Ureter (tissue), 1 donor: Measurements from ENCODE around the gene BSN. TPM values are rescaled to one million over a fixed set of nuclear protein-coding genes. Genes with fewer than 3 reads are reported as not detected.
"Not testable (repeated sequence)": the region's sequence is repeated elsewhere in the genome, so short reads cannot be mapped to it uniquely, and the experiment has no call there.

ENCODE experiments used
- DNase-seq: peaks from one replicate; pipeline ENCODE4 v3.0.0-alpha.2; 2020; ENCODE audit warnings: low spot score
- total RNA-seq: library from RNA; stranded (reverse); gene quantifications from one replicate; pipeline ENCODE4 v1.2.4, GENCODE V29; 2023
- donor health status: DM: yes; HTN: yes; CAD: no.

The BSN gene
- total RNA-seq, 1 donor from 2014 or later, result 2.4 TPM

DNA sequence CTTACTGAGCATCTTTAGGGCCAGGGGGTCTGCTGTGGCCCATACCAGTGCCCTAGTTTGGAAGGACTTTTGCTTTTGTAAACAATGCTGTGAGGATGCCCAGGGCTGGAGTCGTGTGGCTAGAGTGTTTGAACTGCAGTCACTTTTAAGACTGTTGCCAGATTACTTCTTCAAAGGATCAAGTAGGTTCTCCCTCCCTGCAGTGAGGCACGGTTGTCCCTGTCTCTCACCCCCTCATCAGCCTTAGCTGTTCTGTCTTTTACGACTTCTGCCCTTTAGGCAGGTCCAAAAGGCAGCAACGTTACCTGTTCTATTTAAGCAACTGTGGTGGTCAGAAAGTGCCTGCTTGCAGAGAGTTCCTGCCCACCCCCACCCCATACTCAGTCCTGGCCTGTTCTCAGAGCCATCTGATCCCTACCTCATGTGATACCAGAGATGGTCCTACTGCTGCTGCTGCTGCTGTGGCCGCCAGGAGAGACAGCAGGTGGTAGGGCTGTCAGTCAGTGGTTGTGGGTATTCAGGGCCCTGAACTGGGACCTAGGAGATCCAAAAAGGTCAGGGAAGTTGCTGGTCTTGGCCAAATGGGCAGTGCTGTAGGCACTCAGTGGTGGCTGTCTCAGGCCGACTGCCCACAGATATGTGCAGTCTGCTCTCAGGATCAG, 140.3 kb downstream of the BSN start:
- not testable (repeated sequence) for DNase-seq

DNA sequence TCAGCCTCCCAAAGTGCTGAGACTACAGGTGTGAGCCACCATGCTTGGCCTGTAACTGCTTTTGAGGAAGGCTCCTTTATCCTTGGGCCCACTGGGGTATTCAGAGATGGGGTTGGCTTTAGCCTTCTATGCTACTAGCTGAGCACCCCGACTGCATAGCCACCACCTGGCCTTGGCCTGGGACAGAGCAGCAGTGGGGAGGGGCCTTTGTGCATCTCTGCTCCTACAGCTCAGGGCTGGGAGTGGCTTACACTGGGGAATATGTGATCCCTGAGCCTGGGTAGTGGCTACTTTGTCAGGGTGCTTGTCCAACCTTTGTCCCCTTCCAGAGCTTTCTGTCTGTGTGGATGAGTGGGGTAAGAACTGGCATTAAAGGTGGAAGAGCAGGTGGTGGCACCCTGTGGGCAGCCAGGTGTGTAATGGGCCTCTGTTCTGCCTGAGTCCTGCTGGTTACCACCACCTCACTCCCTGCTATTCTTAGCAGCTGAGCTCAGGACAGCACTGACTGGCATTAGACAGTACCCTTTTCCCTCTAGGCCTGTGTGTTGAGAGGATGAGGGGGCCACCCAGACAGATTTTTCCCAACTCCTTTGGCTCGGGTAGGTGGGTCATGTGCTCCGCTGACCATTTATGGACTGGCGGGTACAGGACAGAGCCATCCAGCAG, 141.2 kb downstream of the BSN start:
- not testable (repeated sequence) for DNase-seq

DNA sequence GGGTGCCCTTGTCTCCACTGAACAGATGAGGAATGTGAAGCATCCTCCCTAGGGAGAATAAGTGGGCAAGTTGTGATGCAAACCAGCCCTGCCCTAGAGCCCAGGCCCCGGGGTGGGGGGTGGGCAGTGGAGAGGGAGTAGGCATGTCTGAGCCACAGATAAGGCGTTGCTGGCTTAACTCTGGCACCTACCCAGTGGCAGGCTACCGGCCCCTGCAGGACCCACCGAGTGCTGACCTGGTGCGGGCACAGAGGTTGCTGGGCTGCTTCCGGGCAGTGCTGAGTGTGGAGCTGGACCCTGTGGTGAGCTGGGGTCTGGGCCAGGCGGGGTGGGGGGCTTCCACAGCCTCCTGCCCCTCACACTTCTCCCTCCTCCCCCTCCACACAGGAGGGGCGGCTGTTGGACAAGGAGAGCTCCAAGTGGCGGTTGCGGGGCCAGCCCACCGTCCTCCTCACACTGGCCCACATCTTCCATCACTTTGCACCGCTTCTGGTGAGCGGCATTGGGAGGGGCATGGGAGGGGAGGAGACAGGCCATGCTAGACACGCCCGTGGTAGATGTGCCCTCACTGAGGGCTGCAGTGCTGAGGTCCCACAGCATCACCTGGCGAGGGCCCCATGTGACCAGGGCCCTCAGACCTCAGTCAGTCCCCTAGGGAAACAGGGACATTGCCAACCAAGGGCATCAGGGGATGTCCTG, 145.2 kb downstream of the BSN start:
- DNase-seq, result no peak

GRCh38 chr3:49700014-49700413, 145.7 kb downstream of the BSN start:
- DNase-seq, result no peak

DNA sequence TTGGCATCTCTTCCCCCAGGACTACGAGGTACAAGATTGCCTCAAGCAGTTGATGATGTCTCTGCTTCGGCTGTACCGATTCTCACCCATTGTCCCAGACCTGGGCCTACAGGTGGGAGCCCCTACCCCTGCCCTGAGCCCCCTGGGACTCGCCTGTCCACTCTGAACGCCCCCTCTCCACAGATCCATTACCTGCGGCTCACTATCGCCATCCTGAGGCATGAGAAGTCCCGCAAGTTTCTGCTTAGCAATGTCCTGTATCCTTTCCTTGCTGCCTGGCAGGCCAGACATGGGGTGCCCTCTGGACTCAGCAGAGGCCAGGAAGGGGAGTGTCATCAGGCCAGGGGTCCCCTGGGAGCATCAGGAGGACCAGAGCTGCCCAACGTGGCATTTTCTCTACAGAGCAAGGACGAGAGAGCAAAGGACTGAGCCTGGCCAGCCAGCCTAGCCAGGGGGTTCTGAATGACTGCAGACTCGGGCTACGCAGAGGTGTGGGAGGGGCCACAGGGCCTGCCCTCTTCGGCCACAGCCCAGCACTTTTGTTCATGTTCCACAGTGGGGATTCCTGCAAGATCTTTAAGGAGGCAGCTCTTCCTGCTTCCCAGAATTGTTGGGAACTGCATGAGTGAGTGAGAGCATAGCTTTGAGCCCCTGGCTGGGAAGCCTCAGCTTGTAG, 146.3 kb downstream of the BSN start:
- DNase-seq, result no peak

DNA sequence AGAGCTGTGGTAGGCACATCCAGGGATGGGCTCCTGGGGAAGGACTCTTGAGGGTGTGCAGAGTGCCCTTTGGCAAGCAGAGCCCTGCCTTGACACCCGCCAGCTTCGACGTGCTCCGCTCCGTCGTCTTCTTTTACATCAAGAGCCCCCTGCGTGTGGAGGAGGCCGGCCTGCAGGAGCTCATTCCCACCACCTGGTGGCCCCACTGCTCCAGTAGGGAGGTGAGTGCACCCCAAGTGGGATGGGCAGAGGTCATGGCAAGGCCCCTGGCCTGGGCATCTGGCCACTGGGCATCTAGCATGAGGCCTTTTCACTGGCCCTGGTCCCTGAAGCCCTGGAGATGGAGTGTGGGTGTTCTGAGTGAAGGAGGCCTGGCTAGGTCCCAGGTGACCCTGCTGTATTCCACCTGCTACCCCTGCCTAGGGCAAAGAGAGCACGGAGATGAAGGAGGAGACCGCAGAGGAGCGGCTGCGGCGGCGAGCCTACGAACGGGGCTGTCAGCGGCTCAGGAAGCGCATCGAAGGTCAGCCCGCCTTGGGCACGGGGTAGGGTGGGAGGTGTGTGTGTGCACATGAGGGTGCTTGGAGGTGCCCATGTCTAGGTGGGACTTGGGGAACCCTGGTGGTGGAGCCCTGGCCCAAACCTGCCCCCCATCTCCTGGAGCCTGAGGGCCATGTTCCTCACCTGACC, 147.3 kb downstream of the BSN start:
- DNase-seq, result no peak

DNA sequence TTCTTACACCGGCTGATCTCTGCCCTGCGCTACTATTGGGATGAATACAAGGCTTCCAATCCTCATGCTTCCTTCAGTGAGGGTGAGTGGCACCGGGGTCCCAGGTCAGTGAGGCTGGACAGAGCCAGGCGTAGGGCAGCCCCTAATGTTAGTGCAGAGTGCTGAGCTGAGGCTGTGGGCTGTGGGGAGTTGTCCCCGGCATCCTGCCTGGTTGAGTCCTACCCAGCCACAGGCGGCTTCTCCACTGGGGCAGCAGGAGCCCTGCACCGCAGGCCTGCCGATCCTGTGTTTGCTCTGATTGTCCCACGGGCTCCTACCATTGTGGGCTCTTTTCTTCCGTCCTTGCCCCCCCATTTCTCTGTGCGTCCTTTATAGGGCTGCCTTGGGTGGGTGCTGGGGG, 148.4 kb downstream of the BSN start:
- no peak for DNase-seq

DNA sequence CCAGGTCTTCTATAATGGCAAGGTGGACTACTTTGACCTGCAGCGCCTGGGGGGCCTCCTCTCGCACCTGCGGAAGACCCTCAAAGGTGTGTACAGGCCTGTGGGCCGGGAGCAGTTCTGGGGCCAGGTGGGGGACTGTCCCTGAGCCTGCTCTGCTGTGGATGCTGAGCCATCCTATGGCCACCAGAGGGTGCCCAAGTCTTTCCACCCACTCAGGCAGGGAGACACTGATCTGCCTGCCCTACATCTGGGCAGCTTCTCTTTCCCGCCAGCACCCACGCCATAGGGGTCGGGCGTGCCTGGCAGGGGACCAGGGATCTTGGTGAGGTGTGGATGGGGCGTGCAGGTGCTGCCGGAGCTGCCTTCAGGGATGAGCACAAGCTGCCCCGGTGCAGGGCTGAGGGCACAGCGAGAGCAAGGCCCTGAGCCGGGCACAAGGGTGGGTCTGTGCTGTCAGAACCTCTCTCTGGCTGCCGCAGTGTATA, 149.2 kb downstream of the BSN start:
- no peak for DNase-seq

GRCh38 chr3:49703956-49704355, 149.7 kb downstream of the BSN start:
- no peak for DNase-seq

- DNase-seq, result no peak
Observed at GRCh38 chr3:49704629-49705028, 150.4 kb downstream of the BSN start.

DNA sequence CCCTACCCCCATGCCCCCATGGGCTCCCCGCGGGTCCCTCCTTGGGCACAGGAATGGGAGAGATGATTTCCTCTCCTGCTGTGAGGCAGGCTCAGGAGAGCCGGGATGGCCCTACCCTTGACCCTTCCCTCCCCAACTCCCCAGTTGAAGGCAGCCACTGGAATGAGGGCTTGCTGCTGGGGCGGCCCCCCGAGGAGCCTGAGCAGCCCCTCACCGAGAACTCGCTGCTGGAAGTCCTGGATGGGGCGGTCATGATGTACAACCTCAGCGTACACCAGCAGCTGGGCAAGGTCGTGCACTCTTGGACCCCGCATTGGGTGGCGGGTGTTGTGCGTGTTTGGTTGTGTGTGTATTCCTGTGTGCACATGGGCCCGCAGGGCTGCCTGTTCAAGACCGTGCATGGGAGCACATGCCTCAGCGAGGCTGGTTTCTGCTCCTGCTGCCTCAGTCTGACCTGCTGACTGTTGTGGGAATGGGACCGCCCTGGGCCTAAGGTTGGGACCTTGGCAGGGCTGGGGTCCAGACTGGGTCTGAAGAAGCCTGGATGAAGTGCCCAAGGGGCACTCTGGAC, 151.2 kb downstream of the BSN start:
- no peak for DNase-seq

DNA sequence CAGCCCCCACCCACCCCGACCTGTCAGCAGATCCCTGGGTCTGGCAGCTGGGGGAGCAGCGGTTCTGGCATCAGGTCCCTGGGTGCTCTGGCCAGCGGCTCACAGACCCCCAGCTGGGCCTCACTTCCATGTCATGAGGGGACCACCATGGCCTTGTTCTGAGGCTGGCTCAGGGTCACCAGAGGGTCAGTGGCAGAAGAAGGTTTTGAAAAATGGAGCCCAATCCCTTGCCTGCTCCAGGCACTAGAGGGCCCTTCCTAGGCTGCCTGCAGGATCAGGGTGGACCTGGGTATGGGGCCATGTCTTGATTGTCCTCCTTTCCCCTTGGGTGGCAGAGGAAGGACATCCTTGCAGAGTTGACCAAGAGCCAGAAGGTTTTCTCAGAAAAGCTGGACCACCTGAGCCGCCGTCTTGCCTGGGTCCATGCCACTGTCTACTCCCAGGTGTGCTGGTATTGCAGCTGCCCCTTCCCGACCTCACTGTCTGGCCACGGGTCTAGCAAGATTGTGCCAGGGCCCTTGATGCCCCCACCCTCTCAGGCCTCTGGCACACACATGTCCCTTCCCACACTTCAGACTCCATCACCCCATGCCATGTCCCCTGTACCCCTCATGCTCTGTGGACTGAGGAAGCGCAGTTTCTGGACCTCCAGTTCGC, 152.3 kb downstream of the BSN start:
- DNase-seq, result no peak

DNA sequence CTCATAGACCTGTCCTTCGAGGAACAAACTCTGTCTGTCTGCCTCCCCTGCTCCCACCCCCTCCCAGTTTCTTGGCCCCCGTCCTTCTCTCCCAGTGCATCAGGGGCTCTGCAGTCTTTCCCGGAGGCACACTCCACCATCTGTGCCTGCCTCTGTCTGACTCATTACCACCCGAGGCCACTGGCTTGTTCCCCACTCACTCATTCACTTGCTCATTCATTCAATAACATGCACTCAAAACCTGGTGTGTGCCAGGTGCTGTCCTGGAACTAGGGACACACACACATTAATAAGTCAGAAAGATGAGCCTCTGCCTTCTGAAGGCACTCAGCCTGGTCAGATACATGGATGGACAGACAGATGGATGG, 152.8 kb downstream of the BSN start:
- no peak for DNase-seq

DNA sequence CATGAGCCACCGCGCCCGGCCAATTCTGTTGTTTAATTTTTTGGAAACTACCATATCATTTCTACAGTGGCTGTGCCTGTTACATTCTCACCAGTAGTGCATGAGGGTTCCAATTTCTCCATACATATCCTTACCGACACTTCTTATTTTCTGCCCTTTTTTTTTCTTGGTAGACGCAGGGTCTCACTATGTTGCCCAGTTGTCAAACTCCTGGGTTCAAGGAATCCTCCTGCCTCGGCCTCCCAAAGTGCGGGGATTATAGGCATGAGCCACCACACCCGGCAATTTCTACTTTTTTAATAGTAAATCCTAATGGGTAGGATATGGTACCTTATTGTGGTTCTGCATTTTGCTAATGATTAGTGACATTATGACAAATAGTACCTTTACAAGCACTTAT, 155.6 kb downstream of the BSN start:
- no peak for DNase-seq

DNA sequence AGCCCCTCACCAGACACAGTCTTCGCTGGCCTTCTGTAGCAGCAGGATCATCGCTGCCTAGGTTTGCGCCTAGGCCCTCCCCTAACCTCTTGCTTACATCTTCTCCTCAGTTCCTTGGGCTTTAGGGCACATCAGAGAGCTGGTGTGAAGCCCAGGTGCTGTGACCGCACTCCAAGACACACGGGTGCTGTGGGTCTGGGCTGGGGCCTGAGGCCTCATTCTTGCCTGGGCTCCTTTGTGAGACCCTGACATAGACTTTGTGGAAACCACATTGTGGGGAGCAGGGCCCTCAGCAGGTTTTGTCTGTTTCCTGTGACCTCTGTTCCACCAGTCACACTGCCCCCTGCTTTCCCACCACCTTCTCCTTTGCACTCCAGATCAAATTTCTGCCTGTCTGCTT, 157.2 kb downstream of the BSN start:
- DNase-seq, result no peak

DNA sequence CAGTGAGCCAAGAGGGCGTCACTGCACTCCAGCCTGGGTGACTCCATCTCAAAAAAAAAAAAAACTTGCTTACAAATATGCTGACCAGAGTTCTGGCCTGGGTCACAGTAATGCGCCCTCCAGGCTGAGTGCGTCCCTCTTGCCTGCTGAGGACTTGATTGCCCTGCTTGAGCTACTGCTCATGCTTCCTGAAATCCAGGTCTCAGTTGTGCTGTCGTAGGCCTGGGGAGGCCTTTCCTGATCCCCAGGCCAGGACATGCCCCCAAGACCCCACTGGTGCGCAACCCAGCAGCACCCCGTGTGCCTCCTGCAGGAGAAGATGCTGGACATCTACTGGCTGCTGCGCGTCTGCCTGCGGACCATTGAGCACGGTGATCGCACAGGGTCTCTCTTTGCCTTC, 157.9 kb downstream of the BSN start:
- DNase-seq, result no peak

DNA sequence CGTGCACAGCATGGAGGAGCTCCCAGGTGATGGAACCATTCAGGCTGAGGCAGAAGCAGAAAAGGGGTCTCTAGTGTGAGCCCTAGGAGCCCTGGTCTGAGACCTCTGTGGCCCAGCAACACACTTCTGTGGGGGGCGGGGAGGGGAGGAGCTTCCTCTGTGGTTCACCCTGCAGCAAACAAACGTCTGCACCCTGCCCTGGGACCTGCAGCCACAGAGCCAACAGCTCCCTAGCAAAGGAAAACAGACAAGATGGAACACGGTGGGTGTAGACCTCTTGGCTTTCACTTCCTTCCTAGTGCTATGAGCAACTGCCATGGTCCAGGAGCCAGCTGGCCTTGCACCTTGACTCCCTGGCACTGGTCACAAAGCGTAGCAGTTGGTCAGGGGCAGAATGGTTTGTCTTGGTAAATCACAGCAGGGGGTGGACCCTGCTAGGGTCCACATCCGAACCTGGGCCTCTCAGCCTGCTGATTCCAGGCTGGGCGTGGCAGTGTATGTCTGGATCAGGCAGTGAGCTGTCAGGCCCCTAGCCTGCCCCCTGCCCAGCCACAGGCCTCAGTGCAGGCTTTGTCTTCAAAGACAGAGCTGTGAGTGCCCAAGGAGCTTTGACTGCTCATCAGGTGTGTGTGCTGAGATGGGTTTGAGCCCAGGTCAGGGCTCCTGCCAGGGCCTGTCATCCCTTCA, 158.5 kb downstream of the BSN start:
- DNase-seq, result no peak

GRCh38 chr3:49713336-49714105, 159.2 kb downstream of the BSN start:
- DNase-seq, result no peak

GRCh38 chr3:49714728-49715550, 160.7 kb downstream of the BSN start:
- DNase-seq, result no peak
